Glutamatergic neuron (in vitro differentiated cells): Measurements from ENCODE around the gene TYRO3. TPM values are rescaled to one million over a fixed set of nuclear protein-coding genes. Genes with fewer than 3 reads are reported as not detected.
A peak's percentile ranks its signal among the peaks of the same experiment; 100 is the strongest.

Experiments
- DNase-seq: peaks from one replicate; pipeline ENCODE4 v3.0.0; 2022
- H3K27ac Mint-ChIP-seq: one replicate; pipeline ENCODE4 v1.8.0; 2020; ENCODE audit warnings: mild to moderate bottlenecking, mixed read lengths, inconsistent platforms; ENCODE audit not compliant: unreplicated experiment
- H3K27me3 Mint-ChIP-seq: one replicate; pipeline ENCODE4 v1.8.0; 2020; ENCODE audit warnings: mild to moderate bottlenecking, moderate library complexity, mixed read lengths, inconsistent platforms; ENCODE audit not compliant: unreplicated experiment
- H3K36me3 Mint-ChIP-seq: one replicate; pipeline ENCODE4 v1.8.0; 2020; ENCODE audit warnings: mild to moderate bottlenecking, mixed read lengths, inconsistent platforms; ENCODE audit not compliant: unreplicated experiment
- H3K4me1 Mint-ChIP-seq: one replicate; pipeline ENCODE4 v1.8.0; 2020; ENCODE audit warnings: mild to moderate bottlenecking, low read depth, mixed read lengths, inconsistent platforms; ENCODE audit not compliant: unreplicated experiment
- H3K4me3 Mint-ChIP-seq: one replicate; pipeline ENCODE4 v1.8.0; 2020; ENCODE audit warnings: mild to moderate bottlenecking, mixed read lengths, inconsistent platforms; ENCODE audit not compliant: unreplicated experiment
- H3K9me3 Mint-ChIP-seq: one replicate; pipeline ENCODE4 v1.8.0; 2020; ENCODE audit warnings: mild to moderate bottlenecking, moderate library complexity, mixed read lengths, inconsistent platforms; ENCODE audit not compliant: unreplicated experiment
- total RNA-seq: library from RNA; stranded (reverse); fragmentation: NEBNext Ultra II Directional; extraction: Animal tissue kit (Norgen Biotek cat#: 25700); gene quantifications from one replicate; pipeline ENCODE4 v1.2.1, GENCODE V29; 2021; ENCODE audit not compliant: unreplicated experiment
- TF ChIP-seq, protein P1 (sequence below): fragments of 200-600 bp; sonication (generic); IDR thresholded peaks from one replicate; pipeline ENCODE4 v1.5.0; 2021; ENCODE audit not compliant: partially characterized antibody, unreplicated experiment

TYRO3 gene
- total RNA-seq, 1 donor from 2014 or later, result 5.1 TPM

DNA sequence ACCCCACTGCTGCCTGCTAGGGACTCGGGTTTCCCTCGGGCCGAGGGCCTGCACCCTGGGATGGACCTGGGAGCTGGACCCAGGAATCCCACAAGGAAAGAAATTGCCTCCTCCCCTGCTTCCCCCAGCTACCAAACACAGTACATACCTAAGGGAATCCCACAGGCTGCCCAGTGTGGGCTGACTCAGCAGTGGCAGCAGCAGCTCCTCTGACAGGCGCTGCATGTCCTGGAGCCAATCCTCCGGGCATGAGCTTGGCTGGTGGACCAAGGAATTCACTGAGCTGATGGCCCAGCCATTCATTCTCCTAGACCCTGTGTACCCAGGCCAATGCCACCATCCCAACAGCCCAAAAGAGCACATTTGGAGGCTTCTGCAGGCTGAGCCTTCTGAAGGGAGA, 35.9 kb upstream of the TYRO3 start:
- no peaks in the 10 kb centered on the region for H3K36me3 Mint-ChIP-seq
- H3K4me1 Mint-ChIP-seq, result no peaks in the 10 kb centered on the region
- no peak for DNase-seq
- no peaks in the 10 kb centered on the region for H3K27me3 Mint-ChIP-seq
- H3K9me3 Mint-ChIP-seq, result no peaks in the 10 kb centered on the region
- H3K4me3 Mint-ChIP-seq, result no peak overlapping the region
- TF ChIP-seq, protein P1, sequence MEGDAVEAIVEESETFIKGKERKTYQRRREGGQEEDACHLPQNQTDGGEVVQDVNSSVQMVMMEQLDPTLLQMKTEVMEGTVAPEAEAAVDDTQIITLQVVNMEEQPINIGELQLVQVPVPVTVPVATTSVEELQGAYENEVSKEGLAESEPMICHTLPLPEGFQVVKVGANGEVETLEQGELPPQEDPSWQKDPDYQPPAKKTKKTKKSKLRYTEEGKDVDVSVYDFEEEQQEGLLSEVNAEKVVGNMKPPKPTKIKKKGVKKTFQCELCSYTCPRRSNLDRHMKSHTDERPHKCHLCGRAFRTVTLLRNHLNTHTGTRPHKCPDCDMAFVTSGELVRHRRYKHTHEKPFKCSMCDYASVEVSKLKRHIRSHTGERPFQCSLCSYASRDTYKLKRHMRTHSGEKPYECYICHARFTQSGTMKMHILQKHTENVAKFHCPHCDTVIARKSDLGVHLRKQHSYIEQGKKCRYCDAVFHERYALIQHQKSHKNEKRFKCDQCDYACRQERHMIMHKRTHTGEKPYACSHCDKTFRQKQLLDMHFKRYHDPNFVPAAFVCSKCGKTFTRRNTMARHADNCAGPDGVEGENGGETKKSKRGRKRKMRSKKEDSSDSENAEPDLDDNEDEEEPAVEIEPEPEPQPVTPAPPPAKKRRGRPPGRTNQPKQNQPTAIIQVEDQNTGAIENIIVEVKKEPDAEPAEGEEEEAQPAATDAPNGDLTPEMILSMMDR, result no peak
- no peak overlapping the region for H3K27ac Mint-ChIP-seq

DNA sequence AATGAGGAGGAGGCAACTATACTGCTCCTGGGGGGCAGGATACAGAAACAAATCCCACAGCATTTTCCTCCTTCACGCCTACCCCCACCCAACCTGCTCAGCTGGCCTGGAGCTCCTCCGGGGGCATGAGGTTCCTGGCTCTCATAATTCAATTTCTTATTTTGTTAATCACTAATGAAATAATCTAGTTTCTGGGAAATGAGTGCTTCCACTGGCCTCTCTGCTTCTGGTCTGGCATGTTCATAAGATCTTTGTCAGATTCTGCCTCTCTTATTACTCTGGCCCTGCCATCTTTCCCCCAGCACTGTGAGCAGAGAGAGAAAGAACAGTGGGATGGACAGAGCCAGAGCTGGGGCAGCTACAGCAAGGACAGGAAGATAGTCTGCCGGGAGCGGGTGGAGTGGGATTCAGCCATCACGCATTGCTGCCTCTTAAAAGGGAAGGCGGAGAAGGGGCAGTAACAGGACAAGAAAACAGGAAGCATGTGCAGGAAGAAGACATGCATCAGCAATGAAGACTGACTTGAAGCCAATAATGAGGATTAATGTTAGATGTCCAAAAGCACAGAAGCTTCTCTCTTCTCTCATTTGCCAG, 28.6 kb upstream of the TYRO3 start:
- Mint-ChIP-seq H3K4me1 (no peaks in the 10 kb centered on the region), H3K4me3 (no peak overlapping the region), H3K27me3 (peaks cover 5% of the 10 kb centered on the region), H3K9me3 (peaks cover 2% of the 10 kb centered on the region), H3K36me3 (peaks cover 10% of the 10 kb centered on the region), H3K27ac (no peak overlapping the region)
- no peak for DNase-seq
- TF ChIP-seq, protein P1, result no peak

- Mint-ChIP-seq H3K9me3 (no peaks in the 10 kb centered on the region), H3K4me3 (no peak overlapping the region), H3K27me3 (peaks cover 4% of the 10 kb centered on the region), H3K4me1 (no peaks in the 10 kb centered on the region), H3K27ac (no peak overlapping the region), H3K36me3 (peaks cover 3% of the 10 kb centered on the region)
- TF ChIP-seq, protein P1, result no peak
- no peak for DNase-seq
Observed at GRCh38 chr15:41535544-41535943, 23.5 kb upstream of the TYRO3 start.

DNA sequence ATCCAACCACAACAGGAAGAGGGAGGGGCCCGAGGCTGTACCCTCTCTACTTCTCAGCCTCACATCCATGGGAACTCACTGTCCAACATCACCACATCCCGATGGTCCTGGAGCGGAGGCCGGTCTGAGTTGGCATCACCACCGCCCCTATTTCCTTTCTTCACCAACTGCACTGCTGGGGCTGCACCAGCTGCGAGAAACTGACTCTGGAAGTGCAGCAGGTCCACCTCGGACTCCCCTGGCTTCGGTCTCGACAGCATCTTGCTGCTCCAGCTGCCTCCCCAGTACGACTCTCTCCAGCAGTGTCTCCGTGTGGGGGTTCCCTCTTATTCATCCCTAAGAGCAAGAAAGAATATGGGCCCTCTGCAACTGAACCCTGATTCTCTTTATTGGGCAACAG, 22.1 kb upstream of the TYRO3 start:
- no peak overlapping the region for H3K27ac Mint-ChIP-seq
- peaks cover 2% of the 10 kb centered on the region for H3K27me3 Mint-ChIP-seq
- TF ChIP-seq, protein P1, result no peak
- peaks cover 3% of the 10 kb centered on the region for H3K36me3 Mint-ChIP-seq
- H3K4me1 Mint-ChIP-seq, result no peaks in the 10 kb centered on the region
- no peak overlapping the region for H3K4me3 Mint-ChIP-seq
- no peak for DNase-seq
- H3K9me3 Mint-ChIP-seq, result no peaks in the 10 kb centered on the region

DNA sequence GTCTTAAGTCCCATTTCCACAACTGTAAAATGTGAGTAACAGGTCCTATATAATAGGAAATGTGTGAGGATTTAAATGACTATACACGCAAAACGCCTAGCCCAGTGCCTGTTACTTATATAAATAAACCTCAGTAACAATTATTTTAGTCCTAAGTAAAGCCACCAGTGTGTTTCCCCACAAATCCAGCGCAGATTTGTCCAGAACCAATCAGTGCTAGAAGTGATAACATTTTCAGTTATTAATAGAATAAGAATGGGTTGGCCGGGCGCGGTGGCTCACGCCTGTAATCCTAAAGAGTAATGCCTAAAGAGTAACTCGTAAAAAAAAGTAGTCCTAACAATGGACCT, 15.5 kb upstream of the TYRO3 start:
- Mint-ChIP-seq H3K27ac (peak overlapping the region; percentile 96), H3K4me1 (peaks cover 4% of the 10 kb centered on the region), H3K9me3 (peaks cover 2% of the 10 kb centered on the region), H3K27me3 (peaks cover 11% of the 10 kb centered on the region), H3K4me3 (peak overlapping the region; percentile 99), H3K36me3 (no peaks in the 10 kb centered on the region)
- no peak for DNase-seq
- TF ChIP-seq, protein P1, result no peak
